Sigmoid colon (tissue), 7 donors: Measurements from ENCODE around the gene GALNT14. TPM values are rescaled to one million over a fixed set of nuclear protein-coding genes. Genes with fewer than 3 reads are reported as not detected.

Experiments
- DNase-seq: peaks from one replicate; pipeline ENCODE4 v3.0.0-alpha.2; 2019
- H3K27ac ChIP-seq, 4 donors: fragments of 200-600 bp; sonication (generic); one replicate each; pipeline ENCODE4 v1.5.1; 2016 to 2019; ENCODE audit warnings: mild to moderate bottlenecking in 1 of 4
- H3K27me3 ChIP-seq, 3 donors: fragments of 200-600 bp; sonication (generic); one replicate each; pipeline ENCODE4 v1.5.1; 2019; ENCODE audit warnings: mild to moderate bottlenecking in 1 of 3
- H3K36me3 ChIP-seq, 4 donors: fragments of 200-600 bp; sonication (generic); one replicate each; pipeline ENCODE4 v1.5.1; 2016 to 2019
- H3K4me1 ChIP-seq, 4 donors: fragments of 200-600 bp; sonication (generic); one replicate each; pipeline ENCODE4 v1.5.1; 2017 to 2019
- H3K4me3 ChIP-seq, 4 donors: fragments of 200-600 bp; sonication (generic); one replicate each; pipeline ENCODE4 v1.5.1; 2017 to 2019; ENCODE audit warnings: mild to moderate bottlenecking in 2 of 4, moderate library complexity in 1 of 4
- H3K9me3 ChIP-seq, 4 donors: fragments of 200-600 bp in 3 of 4; sonication (generic) in 3 of 4; one replicate each; pipeline versions ENCODE4 v1.5.1 to v1.6.1; 2013 to 2019
- EP300 ChIP-seq, 4 donors: sonication (generic); formaldehyde crosslinking; IDR thresholded peaks; one replicate each; pipeline ENCODE4 v1.6.1; 2017; ENCODE audit warnings: antibody characterized with exemption in 4 of 4
- POLR2A ChIP-seq, 2 donors: fragments of 450-650 bp; IDR thresholded peaks; one replicate each; pipeline ENCODE4 v1.6.1; 2016; ENCODE audit warnings: antibody characterized with exemption in 2 of 2, mild to moderate bottlenecking in 2 of 2, moderate library complexity in 2 of 2
- POLR2AphosphoS5 ChIP-seq, 4 donors: sonication (generic); formaldehyde crosslinking; IDR thresholded peaks; one replicate each; pipeline ENCODE4 v1.6.1; 2017; ENCODE audit warnings: antibody characterized with exemption in 4 of 4
- whole genome bisulfite sequencing, 2 donors: extraction: QIAGEN DNeasy Blood & Tissue Kit; methylation state at CpG; one replicate each; pipeline ENCODE4 v1.1.7; 2013; 5-methylcytosine and 5-hydroxymethylcytosine counted together
- intact Hi-C: fragments of 100-400 bp; cut with DNase I; formaldehyde crosslinking; loops from one replicate; pipeline ENCODE4 v1.15.1; 2023
- polyA plus RNA-seq, 3 donors: library from polyadenylated mRNA; stranded (reverse); fragments of 200-250 nt; gene quantifications; one replicate each; pipeline ENCODE4 v1.2.3, GENCODE V29; 2013
- total RNA-seq, 4 donors: library from RNA; depleted of rRNA; stranded (reverse); fragments of >200 nt; gene quantifications; one replicate each; pipeline ENCODE4 v1.1.0, GENCODE V29; 2016
- TF ChIP-seq, protein P1 (sequence below), 4 experiments: fragments of 450-650 bp in 3 of 4; fragments of 200-600 bp in 1 of 4; IDR thresholded peaks; one replicate each; pipeline ENCODE4 v1.5.1; 2016 to 2019; ENCODE audit warnings: antibody characterized with exemption in 4 of 4, mild to moderate bottlenecking in 3 of 4, moderate library complexity in 2 of 4
- donor health status: healthy with polysubstance abuse.
- donor health status: Bipolar disorder and iron deficiency.
- donor health status: healthy.

GALNT14 gene
- total and polyA plus RNA-seq, 7 donors = 1.2 to 2.3 (median 1.2) TPM; not detected in 4

GRCh38 chr2:31136732-31137131 is 1.5 kb downstream of the GALNT14 start:
- Histone ChIP-seq H3K27ac (no peak overlapping the region), H3K9me3 (no peaks in the 10 kb centered on the region), H3K36me3 (no peaks in the 10 kb centered on the region), H3K27me3 (peaks cover 11 to 62% (median 37%) of the 10 kb centered on the region in 3 donors), H3K4me1 (peaks cover 0 to 24% (median 20%) of the 10 kb centered on the region in 4 donors), H3K4me3 (peak overlapping the region in 1 of 4 donors; percentile 58)
- DNase-seq = no peak
- intact Hi-C loops = no loop called here
- WGBS, 2 donors = 36 to 40% methylated on average over 10 of the region's 10 CpGs
- TF ChIP-seq, protein P1, sequence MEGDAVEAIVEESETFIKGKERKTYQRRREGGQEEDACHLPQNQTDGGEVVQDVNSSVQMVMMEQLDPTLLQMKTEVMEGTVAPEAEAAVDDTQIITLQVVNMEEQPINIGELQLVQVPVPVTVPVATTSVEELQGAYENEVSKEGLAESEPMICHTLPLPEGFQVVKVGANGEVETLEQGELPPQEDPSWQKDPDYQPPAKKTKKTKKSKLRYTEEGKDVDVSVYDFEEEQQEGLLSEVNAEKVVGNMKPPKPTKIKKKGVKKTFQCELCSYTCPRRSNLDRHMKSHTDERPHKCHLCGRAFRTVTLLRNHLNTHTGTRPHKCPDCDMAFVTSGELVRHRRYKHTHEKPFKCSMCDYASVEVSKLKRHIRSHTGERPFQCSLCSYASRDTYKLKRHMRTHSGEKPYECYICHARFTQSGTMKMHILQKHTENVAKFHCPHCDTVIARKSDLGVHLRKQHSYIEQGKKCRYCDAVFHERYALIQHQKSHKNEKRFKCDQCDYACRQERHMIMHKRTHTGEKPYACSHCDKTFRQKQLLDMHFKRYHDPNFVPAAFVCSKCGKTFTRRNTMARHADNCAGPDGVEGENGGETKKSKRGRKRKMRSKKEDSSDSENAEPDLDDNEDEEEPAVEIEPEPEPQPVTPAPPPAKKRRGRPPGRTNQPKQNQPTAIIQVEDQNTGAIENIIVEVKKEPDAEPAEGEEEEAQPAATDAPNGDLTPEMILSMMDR (IDR thresholded peaks at IDR 0.05) = no peak
- TF ChIP-seq POLR2AphosphoS5 (IDR thresholded peaks at IDR 0.05) (no peak), POLR2A (IDR thresholded peaks at IDR 0.05) (no peak), EP300 (IDR thresholded peaks at IDR 0.05) (no peak)

DNA sequence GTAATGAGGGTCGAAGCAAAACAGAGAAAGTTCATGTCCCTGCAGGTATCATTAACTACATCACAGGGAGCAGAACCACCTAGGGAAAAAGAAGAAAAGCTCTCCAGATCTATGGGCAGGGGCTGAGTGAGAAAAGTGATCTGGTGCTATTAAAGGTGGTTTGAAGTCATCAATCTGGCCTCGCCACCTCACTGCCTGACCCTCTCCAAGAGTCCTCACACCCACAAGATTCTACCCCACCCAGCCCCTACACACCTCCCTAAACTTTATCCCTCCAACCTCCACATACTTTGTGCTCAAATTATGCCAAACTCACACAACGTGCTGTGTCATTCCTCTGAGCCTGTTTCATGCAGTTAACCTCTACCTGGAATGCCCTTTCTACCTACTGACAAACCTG is 2.2 kb downstream of the GALNT14 start:
- WGBS, 2 donors = 55 to 79% methylated on average over 3 of the region's 3 CpGs
- H3K9me3 ChIP-seq = no peaks in the 10 kb centered on the region
- H3K27me3 ChIP-seq = peaks cover 11 to 62% (median 37%) of the 10 kb centered on the region in 3 donors
- H3K4me3 ChIP-seq = no peak overlapping the region
- intact Hi-C loops = no loop called here
- no peaks in the 10 kb centered on the region for H3K36me3 ChIP-seq
- peaks cover 0 to 24% (median 20%) of the 10 kb centered on the region in 4 donors for H3K4me1 ChIP-seq
- no peak overlapping the region for H3K27ac ChIP-seq
- DNase-seq = no peak
- TF ChIP-seq POLR2AphosphoS5 (IDR thresholded peaks at IDR 0.05) (no peak), EP300 (IDR thresholded peaks at IDR 0.05) (no peak), POLR2A (IDR thresholded peaks at IDR 0.05) (no peak)
- TF ChIP-seq, protein P1 (IDR thresholded peaks at IDR 0.05) = no peak

GRCh38 chr2:31134480-31134879 is 3.8 kb downstream of the GALNT14 start:
- WGBS, 2 donors = 85% methylated on average over 5 of the region's 5 CpGs
- DNase-seq = no peak
- H3K27me3 ChIP-seq = peaks cover 11 to 62% (median 37%) of the 10 kb centered on the region in 3 donors

DNA sequence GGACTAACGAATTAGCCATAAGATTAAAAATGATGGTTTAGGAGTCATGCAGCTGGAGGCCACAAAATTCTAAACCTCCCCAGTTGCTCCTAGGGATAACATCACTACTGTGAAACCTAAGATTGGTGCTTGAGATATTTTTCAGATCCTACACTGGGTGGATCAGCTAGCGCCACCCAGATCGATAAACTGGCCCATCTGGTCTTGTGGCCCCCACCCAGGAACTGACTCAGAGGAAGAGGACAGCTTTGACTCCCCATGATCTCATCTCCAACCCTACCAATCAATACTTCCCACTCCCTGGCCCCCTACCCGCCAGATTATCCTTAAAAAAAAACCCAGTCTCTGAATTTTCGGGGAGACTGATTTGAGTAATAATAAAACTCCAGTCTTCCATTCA is 5.5 kb downstream of the GALNT14 start:
- H3K4me1 ChIP-seq = peaks cover 0 to 12% (median 10%) of the 10 kb centered on the region in 4 donors
- no peak overlapping the region for H3K4me3 ChIP-seq
- H3K27me3 ChIP-seq = peaks cover 11 to 52% (median 33%) of the 10 kb centered on the region in 3 donors
- no peak for DNase-seq
- H3K9me3 ChIP-seq = no peaks in the 10 kb centered on the region
- H3K27ac ChIP-seq = no peak overlapping the region
- intact Hi-C loops = no loop called here
- no peaks in the 10 kb centered on the region for H3K36me3 ChIP-seq
- TF ChIP-seq POLR2AphosphoS5 (IDR thresholded peaks at IDR 0.05) = no peak
- no peak for TF ChIP-seq POLR2A (IDR thresholded peaks at IDR 0.05)
- TF ChIP-seq, protein P1 (IDR thresholded peaks at IDR 0.05) = no peak
- no peak for TF ChIP-seq EP300 (IDR thresholded peaks at IDR 0.05)
- WGBS, 2 donors = 90 to 91% methylated on average over 5 of the region's 5 CpGs

More at GRCh38 chr2:31134480-31134879, 3.8 kb downstream of the GALNT14 start:
- Histone ChIP-seq H3K4me3 (no peak overlapping the region), H3K9me3 (no peaks in the 10 kb centered on the region), H3K36me3 (no peaks in the 10 kb centered on the region), H3K4me1 (peaks cover 0 to 24% (median 20%) of the 10 kb centered on the region in 4 donors), H3K27ac (no peak overlapping the region)
- no peak for TF ChIP-seq EP300 (IDR thresholded peaks at IDR 0.05)
- no peak for TF ChIP-seq POLR2A (IDR thresholded peaks at IDR 0.05)
- no peak for TF ChIP-seq POLR2AphosphoS5 (IDR thresholded peaks at IDR 0.05)
- TF ChIP-seq, protein P1 (IDR thresholded peaks at IDR 0.05) = no peak
- intact Hi-C loops = no loop called here

DNA sequence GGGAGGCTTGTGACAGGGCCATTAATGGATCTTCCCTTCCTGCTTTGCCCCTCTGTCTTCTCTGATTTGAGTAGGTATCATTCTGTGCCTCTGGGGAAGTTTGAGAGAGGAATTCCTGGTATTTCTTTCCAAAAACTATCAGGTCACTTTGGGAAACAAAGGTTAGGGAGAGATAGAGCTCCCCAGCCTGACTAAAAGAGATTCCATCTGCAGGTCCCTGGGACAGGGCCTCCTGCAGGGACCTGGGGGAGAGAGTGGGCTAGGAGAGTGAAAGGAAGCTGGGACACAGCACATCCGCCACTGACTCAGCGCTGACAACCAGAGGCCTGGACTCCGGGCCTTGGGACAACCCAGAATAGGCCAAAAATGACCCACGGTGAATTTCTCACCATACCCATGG is 6.4 kb downstream of the GALNT14 start:
- TF ChIP-seq POLR2AphosphoS5 (IDR thresholded peaks at IDR 0.05) (no peak), POLR2A (IDR thresholded peaks at IDR 0.05) (no peak)
- TF ChIP-seq, protein P1 (IDR thresholded peaks at IDR 0.05) = no peak
- 51 to 80% methylated on average over 4 of the region's 4 CpGs for WGBS, 2 donors
- Histone ChIP-seq H3K36me3 (no peaks in the 10 kb centered on the region), H3K27me3 (peaks cover 4 to 43% (median 25%) of the 10 kb centered on the region in 3 donors), H3K27ac (no peak overlapping the region), H3K4me3 (no peak overlapping the region), H3K4me1 (peaks cover 0 to 3% (median under 1%) of the 10 kb centered on the region in 4 donors), H3K9me3 (no peaks in the 10 kb centered on the region)
- no peak for DNase-seq
- intact Hi-C loops = no loop called here
